GM18861 (cell line): ENCODE measurements around the gene TMPRSS6.
"Not testable (repeated sequence)": the region's sequence is repeated elsewhere in the genome, so short reads cannot be mapped to it uniquely, and the experiment has no call there.

Experiments
- ATAC-seq: cut with Tn5 transposase; IDR thresholded peaks from one replicate; pipeline ENCODE4 v1.9.1; 2021; ENCODE audit not compliant: unreplicated experiment

TMPRSS6 gene

DNA sequence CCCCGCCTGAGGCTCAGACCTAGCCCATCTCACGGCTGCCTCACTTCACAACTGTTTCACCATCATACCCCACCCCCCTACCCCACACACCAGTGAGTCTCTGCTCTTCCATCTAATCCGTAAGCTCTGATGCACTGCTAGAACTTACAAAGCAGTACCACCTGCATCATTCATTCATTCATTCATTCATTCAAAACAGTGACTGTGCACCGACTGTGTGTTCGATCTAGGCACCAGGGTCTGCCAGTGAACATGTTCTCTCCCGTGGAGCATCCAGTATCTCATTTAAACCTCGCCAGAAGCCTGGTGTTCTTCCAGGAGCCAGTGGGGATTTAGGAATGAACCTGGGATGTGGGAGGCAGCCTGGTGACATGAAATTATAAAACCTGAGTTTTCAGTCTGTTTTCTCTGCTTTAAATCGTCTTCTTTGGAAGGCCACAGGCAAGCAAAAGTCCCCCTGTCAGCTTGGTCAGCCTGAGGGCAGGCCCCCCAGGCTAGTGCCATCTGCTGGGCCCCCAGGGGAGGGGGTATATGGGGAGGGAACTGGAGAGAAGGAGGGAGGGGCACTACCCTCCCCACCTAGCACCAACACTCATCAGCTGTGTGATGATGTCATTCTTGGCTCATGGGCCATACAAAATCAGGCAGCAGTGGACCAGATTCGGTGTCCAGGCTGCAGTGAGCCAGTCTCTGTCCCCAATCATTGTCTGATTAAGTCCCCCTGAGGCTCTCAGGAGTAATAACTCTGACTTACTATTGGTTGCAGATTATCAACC, 18.4 kb downstream of the TMPRSS6 start:
- no peak for ATAC-seq

DNA sequence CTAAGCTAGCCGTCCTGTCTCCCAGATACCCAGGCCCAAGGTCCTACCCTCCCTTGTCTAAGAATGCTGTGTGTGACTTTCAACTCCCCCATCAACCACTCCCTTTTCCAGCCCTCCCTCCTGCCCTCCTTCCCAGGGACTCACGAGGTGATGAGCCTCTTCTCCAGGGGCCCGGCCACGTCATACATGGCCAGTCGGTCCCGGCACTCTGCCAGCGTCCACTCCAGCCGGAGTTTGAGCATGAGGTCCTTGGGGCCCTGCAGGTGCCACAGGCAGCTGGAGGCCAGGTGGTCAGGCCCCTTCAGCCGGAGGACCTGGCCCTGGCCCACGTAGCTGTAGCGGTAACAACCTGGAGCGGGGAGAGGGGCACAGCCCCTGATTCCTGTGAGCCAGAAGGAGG, 20.1 kb downstream of the TMPRSS6 start:
- no peak for ATAC-seq

DNA sequence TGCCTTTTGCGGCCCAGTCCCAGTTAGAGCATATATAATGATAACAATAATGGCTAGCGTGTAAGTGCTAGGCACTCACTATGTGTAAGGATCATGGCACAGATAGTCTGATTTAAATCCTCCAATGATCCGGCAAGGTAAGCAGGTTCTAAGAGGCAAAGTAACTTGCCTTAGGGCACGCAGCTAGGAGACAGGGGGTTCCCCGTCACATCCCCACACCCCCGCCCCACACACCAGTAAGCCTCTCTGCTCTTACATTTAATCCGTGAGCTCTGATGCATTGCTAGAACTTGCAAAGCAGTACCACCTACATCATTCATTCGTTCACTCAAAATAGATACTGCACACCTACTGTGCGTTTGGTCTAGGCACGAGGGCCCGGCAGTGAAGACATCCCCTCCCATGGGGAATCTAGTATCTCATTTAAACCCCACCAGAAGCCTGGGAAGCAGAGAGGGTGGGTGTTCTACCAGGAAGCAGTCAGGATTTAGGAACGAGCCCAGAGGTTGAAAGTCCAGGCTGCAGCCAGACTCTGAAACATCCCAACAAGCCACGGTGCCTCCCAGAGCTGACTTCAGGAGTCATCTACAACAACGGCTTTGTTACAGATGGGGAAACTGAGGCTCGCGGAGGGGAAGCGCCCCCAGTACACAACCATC, 20.6 kb downstream of the TMPRSS6 start:
- ATAC-seq: no peak

DNA sequence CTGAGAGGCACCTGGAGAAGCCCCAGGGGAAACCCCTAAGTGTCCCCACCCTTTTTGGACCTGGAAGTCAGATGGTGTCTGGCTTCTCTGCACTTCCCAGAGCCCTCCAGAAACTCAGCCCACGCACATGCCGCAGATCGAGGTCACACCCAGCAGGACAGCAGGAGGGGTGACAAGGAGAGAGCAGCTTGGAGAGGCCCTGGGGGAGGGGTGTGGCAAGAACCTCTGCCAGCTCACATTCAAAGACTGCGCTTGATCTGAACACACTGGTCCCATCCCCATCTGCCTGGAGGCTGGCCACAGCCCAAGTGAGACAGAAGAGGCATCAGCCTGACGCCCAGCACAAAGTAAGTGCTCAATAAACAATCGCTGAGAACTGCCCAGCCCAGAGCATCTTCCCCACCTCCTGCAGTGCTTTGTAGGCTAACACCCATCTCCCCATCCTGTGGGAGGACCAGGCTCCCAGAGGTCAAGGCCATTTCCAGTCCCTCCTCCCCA, 21.4 kb downstream of the TMPRSS6 start:
- ATAC-seq: no peak

DNA sequence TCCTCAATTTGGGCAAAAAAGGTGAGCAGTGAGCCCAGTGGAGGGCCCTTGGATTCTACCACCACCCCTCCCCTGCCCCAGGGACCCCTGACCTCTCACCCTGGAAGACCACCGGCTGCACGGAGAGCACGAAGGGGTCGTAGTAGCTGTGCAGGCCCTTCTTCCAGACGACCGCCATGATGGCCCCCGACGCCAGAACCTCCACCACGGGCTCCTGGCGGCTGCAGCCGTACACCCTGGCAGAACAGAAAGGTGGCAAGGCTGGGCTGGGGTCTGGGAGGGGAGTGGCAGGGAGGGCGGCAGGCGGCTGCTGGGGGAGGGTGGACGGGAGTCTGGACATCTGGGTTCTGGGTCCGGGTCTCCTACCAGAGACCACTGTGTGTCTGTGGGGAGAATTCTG, 23.3 kb downstream of the TMPRSS6 start:
- no peak for ATAC-seq

DNA sequence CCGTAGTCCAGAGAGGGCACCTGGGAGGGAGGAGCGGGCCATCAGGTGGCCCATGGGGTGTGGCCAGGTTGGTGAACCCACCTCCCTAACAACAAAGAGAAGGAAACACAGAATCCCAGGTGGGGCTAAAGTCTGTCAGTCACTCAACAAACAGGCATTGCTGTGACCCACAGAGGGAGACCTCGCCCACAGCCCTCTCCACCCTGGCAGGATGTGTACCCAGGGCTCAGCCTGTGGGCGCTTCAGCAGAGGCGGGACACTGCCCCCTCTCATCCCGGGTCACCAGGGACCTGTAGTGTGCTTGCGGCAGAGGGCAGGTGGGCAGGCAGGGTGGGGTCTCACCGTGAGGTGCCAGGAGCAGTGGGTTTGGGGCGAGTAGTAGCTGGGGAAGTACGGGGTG, 25.1 kb downstream of the TMPRSS6 start:
- no peak for ATAC-seq

DNA sequence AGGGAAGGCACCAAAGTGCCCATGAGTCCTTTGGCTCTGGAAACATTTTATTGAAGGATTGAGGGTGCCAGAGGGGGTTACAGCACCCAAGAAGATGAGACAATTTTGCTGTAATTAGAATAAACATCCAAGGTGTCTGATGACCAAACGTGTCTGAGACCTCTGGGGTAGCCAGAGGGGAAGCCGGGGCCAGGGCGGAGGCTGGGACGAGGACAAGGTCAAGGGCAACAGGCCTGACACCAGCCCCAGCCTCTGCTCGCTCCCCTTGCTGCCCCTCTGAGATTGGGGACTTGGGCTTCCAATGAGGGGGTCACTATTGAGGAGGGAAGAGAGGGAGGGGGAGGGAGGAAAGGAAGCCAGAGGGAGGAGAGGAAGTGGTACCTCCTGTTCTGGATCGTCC, 25.6 kb downstream of the TMPRSS6 start:
- no peak for ATAC-seq

DNA sequence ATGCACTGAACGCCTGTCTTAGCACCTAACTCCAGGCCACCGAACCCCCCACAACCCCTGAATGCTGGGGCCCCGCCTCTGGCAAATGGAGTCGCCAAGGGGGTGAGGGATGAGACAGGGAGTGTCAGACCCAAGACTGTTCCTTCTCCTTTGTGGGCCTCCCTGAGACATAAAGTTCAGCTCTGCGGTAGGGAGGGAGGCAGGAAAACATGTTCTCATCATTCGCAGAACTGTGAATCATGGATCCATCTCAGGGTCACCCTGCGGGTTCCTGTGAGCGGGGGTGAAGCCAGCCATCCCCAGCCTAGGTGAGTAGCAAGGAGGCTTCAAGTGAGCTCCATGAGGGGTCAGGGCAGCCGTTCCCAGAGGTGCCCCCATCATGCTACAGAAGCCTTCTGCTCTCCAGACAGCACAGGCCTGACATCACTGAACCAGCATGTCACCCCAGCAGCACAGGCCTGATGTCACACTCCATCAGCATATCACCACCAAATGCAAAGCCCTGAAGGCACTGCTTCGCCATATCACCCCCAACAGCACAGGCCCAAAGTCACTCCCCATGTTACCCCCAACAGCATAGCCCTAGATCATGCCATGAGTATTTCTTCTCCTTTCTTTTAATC, 27.2 kb downstream of the TMPRSS6 start:
- no peak for ATAC-seq

DNA sequence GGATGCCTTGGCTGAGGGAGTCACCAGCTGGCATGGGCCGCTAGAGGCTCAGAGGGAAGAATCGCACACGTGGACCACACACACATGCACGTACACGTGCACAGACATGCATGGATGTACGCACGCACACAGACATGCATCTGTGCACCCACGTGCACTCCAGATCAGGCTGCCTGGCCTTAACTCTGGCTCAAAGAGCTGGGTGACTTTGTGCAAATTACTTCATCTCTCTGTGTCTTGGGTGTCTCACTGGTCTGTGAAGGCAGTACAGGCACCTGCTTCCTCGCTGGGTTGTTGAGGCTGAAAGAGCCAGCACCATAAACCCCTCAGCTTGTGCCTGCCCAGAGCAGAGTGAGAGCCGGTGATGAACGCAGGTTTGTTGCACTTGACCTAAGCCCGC, 28.7 kb downstream of the TMPRSS6 start:
- ATAC-seq: no peak

DNA sequence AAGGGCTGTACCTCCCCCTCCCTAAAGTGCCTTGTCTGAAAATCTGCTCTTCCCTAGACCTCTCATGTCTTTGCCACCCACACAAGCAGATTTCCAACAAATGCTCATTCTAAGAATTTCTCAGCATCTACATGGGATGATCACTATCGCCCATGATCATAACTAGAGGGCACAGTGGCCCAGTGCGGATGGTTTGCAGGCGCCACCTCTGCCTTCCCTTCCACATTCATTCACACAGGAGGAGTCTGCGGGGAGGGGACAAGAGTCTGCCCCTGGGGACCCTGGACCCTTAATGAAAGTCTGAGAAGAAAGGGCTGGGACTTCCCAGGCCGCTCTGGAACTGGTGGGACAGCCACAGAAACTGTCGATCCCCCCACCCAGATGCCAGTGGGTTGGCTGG, 29.1 kb downstream of the TMPRSS6 start:
- ATAC-seq: no peak

DNA sequence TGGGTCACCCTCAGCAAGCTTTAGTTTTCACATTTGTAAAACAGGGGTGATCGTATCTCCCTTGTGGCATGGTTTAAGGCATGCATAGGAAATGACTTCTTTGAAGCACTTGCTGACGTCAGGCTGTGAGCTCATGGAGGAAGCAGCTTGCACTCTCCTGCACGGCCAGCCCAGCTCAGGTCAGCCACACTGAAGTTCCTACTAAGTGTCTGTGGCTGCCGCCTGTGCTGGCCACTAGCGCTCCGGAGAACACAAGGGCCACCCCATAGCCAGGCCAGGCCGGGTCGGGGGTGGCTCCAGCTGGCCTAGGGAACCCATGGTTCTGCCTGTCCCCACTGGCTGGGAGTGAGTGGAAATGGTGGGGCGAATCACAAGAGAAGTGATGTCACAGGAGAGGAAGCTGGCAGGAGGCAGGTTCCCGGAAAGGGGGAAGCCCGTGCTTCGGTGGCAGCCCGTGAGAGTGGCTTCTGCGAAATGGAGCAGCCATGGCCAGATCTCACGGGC, 29.8 kb downstream of the TMPRSS6 start:
- no peak for ATAC-seq

DNA sequence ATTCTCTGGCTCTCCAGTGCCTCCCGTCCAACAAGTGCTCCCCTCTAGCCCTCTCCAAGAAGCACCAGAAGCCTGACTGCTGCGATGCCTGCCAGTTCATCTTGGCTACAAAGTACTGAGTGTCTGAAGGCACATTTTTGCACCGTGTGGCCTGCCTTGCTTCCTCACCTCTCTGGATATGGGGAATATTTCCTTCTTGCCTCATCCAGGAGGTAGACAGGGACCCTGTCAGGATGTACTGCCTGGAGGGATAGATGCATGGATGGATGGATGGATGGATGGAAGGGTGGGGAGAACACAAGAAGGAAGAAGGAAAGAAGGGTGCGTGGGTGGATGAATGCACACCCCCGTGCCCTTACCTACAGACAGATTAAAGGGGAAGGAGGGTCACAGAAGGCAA, 30.4 kb downstream of the TMPRSS6 start:
- ATAC-seq: no peak

DNA sequence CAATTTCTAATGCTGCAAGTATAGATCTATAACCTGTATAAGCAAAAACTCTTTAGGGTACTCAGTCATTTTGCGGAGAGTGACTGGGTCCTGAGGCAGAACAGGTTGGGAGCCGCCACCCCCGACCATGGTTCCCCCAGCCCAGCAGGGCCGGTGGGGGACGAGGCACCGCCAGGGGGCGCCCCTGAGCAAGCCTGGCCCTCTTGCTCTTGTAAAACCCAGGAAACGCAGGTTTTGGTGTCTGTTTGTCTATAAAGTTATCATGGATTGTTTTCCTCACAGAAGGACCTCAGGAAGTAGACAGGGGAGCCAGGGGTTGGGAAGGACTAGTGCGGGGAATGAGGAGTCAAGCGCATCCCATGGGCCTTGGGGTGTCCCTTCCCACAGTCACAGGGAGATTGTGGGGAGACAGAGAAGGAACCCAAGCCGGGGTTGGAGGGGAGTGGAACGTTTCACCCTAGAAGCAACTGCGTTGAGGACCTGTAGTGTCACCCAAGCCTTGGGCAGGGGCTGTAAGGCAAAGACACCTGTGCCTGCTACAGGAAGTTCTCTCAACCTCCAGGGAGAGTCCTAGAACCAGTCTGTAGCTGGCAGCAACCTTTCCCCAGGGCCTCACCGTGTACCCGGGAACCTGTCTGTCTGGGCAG, 31.6 kb downstream of the TMPRSS6 start:
- no peak for ATAC-seq

DNA sequence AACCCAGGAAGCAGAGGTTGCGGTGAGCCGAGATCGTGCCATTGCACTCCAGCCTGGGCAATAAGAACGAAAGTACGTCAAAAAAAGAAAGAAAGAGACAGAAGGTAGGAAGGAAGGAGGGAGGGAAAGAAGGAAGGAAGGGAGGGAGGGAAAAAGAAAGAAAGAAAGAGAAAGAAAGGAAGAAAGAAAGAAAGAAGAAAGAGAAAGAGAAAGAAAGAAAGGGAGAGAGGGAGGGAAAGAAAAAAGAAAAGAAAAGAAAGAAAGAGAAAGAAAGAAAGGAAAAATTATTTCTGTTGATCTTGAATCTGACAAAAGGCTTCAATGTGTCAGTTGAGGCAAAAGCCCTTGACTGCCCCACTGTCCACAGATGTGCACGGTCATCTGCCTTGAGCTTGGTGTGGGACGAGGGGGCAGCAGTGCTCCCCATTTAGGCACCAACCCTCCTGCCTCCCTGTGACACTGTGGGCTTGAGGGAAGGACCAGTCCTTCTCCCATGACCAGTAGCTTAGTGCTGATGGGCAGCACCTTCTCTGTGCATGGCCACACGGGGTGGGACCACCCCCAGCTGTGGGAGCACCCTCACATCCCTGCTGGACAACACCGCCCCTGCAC, 33.6 kb downstream of the TMPRSS6 start:
- ATAC-seq: no peak

DNA sequence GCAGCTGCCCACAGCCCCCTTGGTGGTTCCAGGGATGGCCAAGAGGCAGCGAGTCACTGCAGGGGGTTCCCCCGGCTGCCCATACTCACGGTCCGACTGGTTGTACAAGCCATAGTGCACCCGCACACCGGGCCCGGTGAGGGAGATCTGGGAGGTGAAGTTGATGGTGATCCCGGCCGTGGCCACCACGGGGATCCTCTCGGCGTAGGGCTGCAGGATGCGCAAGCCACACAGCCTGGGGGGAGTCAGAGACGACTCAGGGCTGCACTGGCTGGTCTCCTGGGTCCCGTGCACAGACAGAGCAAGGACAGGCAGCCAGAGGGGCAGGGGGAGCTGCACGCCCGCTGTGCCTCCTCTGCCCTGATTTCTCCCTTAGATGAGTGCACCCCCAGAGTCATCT, 34.5 kb downstream of the TMPRSS6 start:
- no peak for ATAC-seq

DNA sequence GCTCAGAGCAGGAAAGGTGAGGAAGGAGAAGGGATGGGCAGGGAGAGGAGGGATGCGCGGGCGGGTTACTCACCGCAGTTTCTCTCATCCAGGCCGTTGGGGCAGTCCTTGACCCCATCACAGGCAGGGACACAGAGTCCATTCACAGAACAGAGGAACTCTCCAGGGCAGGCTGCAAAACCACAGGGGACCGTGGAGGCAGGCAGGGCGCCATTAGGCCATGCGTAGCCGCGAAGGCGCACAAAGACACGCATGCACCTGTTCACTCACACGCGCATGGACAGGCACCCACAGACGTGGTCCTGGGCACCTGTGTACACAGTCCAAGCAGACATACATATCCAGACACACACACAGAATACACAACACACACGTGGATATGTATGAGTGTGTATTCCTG, 35.0 kb downstream of the TMPRSS6 start:
- ATAC-seq: no peak

DNA sequence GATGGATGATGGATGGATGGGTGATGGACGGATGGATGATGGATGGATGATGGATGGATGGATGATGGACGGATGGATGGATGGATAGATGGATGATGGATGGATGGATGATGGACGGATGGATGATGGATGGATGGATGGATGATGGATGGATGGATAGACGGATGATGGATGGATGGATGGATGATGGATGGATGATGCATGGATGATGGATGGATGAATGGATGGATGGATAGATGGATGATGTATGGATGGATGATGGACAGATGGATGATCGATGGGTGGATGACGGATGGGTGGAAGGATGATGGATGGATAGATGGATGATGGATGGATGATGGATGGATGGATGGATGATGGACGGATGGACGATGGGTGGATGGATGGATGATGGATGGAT, 36.8 kb downstream of the TMPRSS6 start:
- no peak for ATAC-seq

DNA sequence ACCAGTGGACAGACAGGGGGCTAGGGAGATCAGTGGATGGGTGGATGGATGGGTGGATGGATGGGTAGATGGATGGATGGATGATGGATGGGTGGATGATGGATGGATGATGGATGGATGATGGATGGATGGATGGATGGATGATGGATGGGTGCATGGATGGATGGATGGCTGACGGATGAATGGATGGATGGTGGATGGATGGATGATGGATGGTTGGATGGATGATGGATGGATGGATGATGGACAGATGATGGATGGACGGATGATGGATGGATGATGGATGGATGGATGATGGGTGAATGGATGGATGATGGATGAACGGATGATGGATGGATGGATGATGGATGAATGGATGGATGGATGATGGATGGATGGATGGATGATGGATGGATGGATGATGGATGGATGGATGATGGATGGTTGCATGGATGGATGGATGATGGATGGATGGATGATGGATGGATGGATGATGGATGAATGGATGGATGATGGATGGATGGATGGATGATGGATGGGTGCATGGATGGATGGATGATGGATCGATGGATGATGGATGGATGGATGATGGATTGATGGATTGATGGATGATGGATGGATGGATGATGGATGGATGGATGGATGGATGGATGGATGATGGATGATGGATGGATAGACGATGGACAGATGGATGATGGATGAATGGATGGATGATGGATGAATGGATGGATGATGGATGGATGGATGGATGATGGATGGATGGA, 37.5 kb downstream of the TMPRSS6 start:
- ATAC-seq: not testable (repeated sequence)

DNA sequence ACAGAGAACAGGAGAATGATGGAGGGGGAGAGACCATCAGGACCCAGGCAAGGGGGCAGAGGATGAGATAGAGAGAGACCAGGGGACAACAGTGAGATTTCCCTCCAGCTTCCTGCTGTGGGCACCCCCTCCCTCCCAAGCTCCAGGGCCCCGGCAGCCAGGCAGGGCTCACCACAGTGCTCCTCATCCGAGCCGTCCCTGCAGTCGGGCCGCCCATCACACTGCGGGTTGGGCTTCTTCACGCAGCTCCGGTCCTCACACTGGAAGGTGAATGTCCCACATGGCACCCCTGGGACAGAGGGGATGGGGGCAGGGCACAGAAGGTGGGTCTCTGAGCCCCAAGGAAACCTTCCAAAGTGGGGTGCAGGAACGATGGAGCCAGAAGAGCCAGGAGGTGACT, 38.8 kb downstream of the TMPRSS6 start:
- ATAC-seq: no peak

DNA sequence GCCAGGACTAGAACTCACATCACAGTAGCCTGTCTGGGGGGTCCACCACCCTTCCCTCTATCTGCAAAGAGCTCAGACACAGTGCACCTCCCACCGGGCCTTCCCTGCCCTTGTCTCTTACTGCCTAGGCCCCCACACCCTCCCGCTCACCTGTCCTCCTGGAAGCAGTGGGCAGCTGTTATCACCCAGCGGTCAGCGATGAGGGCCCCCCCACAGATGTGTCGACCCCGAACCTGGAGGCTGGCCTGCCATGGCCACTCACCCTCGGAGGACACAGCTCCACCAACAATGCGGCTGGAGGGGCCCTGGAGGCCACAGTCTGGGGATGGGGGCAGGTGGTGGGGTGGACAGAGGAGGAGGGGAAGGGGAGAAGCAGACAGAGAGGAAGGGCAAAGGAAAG, 39.2 kb downstream of the TMPRSS6 start:
- ATAC-seq: no peak
